Central memory CD4-positive, alpha-beta T cell (primary cell): ENCODE measurements around the gene CLSTN2.

Experiments used
- DNase-seq: peaks from one replicate; pipeline ENCODE4 v3.0.0; 2022

CLSTN2 gene

DNA sequence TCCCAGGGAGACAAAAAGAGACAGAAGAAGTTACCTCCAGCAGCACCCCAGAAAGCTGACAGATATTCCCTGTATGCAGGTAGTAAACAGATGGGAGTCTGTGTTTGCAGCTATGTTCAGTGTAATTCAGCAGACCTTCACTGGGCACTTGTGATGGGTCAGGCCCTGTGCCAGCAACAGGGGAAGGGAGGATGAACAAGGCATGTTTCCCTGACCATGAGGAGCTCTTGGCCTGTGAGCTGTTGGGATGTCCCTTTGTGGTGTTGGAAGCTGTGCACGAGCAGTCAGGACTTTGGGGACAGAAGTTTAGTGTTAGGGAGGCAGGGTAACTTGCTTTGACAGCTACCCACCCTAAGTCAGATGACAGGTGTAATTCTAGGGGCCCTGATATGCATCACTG is 636.9 kb downstream of the CLSTN2 start:
- no peak for DNase-seq

DNA sequence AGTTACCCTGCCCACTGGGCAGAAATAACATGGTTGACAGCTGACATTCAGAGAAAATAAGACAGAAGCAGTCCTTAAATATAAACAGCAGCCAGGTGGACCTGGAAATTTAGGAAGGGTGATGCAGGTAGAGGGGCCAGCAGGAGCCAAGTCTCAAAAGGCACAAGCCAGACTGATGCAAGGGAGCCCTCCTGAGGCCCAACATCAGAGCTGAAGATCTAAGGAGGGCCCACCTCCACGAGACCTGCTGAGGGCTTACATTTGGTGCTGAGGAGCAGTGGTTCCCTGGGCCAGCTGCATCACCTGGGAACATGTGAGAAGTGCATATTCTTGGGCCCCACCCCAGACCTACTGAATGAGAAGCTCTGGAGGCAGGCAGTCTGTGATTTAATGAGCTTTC is 637.3 kb downstream of the CLSTN2 start:
- DNase-seq, result no peak

DNA sequence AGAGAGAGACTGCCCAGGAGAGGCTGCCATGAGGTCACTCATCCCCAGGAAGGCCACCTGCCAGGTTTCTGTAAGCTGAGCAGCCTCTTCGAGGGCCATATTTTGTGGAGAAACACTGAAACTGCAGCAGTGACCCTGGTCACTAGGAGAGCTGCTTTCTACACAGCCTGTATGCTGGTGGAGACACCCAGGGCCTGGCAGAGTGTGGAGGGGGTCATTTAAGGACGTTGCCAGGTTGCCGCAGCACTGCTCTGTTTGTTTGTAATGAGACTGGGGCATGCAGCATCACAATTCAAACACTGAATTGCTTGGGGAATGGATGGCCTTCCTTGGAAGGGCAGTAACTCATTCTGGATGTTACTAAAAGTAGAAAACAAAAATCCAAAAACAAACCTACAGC is 638.0 kb downstream of the CLSTN2 start:
- no peak for DNase-seq

DNA sequence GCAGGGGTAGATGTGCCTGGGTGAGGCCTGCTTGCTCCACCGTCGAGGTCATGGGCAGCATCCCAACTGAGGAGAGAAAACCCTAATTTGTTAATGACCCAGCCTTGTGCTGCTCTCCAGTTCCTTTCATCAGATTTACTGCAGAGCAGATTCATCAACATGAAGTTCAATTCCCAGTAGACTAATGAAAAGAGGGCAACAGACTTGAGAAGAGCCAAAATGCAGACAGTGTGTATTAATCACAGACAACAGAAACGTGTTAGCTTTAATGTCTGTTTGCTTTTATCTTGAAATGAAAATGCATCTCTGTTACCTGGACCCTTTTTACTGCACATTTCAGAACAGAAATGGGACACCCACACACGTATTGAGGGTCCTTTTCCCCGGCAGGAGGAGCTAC is 639.4 kb downstream of the CLSTN2 start:
- DNase-seq, result no peak

DNA sequence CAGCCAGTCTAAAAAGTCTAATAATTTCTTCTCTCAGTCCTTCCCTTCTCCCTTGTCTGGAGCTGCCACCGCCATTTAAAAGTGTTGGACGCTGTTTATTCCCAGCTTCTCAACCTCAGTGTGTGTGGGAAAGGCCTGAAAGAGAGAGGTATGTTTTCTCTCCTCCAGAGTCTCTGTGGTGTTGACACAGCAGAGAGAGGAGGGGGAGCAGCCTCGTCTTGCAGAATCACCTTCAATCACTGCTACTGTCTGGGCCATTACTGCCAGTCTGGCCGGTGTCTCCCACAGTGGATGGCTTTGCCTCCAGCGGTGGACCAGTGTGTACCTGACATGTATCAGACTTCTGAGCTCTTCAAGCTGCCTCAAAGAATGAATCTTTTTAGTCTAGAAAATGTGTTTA is 641.5 kb downstream of the CLSTN2 start:
- DNase-seq, result no peak

GRCh38 chr3:140577911-140578310 is 642.9 kb downstream of the CLSTN2 start:
- DNase-seq, result no peak

GRCh38 chr3:140579260-140579659 is 644.3 kb downstream of the CLSTN2 start:
- DNase-seq, result no peak

GRCh38 chr3:140580746-140581145 is 645.8 kb downstream of the CLSTN2 start:
- no peak for DNase-seq

GRCh38 chr3:140584549-140584948 is 649.6 kb downstream of the CLSTN2 start:
- no peak for DNase-seq

- DNase-seq, result no peak
These were observed 650.8 kb downstream of the CLSTN2 start for GRCh38 chr3:140585828-140586227.

DNA sequence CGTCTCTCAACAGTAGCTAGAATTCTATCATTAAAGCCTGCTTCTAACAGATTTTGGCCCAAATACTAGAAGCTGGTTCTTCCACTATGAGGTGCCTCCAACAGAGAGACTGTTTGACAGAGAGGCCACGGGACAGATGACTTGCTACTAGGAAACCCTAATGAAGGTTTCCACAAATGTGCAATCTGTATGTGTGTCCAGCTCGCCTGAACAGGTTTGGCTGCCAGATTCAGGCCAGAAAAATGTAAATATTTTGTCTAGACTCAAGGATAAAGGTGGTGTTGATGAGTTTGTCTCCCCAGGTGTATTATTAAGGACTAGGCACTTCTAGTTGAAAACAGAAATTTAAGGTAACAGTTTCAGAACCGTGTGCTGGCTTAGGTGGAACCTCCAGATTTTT is 651.3 kb downstream of the CLSTN2 start:
- DNase-seq, result no peak

- no peak for DNase-seq
These were observed 653.6 kb downstream of the CLSTN2 start for GRCh38 chr3:140588558-140588957.

DNA sequence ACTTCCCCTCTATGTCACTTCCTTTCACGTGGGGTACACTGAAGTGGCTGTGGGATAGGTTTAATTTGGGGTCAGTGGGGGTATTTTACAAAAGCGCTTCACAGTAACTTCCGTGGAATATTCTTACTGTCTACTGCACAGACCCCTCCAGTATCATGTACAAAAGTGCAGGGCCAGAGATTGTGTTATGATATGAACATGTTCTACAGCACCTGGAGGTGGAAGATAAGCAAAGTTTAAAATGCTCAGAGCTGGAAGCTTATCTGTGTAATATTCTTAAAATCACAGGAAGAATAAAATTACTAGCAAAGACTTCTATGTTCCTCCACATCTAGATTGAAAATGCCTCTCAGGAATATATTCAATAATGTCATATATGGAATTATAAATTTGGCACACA is 658.8 kb downstream of the CLSTN2 start:
- DNase-seq, result no peak

DNA sequence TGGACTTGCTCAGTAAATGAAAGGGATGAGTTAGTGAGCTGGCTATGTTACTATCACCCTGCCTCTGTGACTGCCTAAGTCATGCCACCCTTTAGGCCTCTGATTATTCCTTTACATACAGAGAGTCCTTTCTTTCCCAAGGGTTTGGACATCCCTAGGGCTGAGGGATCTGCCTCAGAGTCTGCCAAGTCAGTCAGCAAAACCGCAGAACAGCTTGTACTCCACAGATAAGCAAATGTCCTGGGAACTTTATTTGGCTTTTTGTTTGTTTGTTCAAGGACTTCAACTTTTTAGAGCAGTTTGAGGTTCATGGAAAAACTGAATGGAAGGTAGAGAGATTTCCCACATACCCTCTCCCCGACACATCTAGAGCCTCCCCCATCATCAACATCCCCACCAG is 660.3 kb downstream of the CLSTN2 start:
- DNase-seq, result no peak

- no peak for DNase-seq
These were observed 662.4 kb downstream of the CLSTN2 start for GRCh38 chr3:140597364-140597763.

GRCh38 chr3:140597792-140598191 is 662.8 kb downstream of the CLSTN2 start:
- no peak for DNase-seq

DNA sequence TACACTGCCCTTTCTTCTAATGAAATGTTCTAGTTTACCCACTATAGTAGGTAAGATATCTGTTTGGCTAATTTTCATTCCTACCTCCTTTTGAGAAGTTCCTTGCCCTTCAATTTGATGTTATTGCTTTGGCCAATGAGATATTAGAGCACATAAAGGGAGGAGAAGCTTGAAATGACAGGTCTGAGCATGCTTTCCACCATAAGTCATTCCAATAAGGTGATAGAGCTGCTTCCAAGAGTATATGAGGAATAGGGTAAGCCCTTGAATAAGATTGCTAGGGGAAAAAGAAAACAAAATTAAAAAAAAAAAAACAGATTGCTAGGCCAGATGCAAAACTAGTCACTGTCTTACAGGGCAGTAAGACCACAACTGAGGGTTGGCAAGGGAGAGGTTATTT is 664.0 kb downstream of the CLSTN2 start:
- DNase-seq, result no peak

DNA sequence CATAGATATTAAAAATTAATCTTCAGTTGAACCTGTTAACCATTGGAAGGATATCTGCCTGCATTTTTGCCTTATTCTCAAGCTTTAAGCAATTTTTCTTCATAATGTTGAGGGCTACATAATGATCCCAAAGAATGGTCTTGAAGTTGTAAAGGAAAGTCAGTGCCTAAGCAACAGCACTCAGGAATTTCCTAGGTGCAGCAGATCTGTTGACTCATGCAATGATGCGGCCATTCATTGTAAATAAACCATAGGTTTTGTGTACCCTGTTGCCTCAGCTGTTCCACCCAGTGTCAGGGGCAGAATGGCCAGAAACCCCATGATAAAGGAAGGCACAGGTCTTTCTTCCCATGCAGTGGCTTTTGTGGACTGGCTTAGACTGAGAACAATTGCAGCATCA is 664.5 kb downstream of the CLSTN2 start:
- DNase-seq, result no peak

- DNase-seq, result no peak
These were observed 666.9 kb downstream of the CLSTN2 start for GRCh38 chr3:140601881-140602280.

GRCh38 chr3:140602781-140603180 is 667.8 kb downstream of the CLSTN2 start:
- no peak for DNase-seq

DNA sequence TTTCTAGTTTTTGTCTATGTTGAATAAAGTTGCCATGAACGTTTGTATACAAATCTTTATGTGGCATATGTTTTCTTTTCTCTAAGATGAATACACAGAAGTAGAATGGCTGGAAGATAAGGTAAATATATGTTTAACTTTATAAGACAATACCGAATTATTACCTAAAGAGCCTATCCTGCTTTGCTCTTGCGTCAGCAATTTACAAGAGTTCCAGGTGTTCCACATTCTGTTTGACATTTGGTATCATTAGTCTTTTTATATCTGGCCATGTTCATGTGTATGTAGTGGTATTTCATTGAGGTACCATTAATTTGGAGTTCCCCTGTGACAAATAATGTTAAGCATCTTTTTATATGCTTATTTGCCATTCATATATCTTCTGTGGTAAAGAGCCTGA is 668.8 kb downstream of the CLSTN2 start:
- DNase-seq, result no peak

GRCh38 chr3:140610544-140610943 is 675.6 kb downstream of the CLSTN2 start:
- DNase-seq, result no peak

DNA sequence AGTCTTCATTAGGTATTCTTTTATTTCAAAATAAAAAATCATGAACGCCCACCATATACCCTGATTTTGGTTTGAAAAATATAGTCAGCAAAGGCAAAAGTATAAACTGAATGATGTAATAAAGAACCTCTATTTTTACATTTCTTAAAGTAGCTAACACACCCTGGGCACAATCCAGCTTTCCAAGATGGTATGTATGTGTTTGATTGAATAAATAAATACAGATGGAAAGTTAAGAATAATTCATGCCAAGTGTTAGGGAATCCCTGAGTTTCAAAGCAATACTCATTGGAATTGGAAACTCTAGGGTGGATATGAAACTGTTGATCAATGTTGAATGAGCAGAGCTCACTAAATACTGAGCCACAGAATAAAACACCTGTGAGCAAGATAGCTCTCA is 679.0 kb downstream of the CLSTN2 start:
- DNase-seq, result no peak

GRCh38 chr3:140617135-140617534 is 682.1 kb downstream of the CLSTN2 start:
- DNase-seq, result no peak

DNA sequence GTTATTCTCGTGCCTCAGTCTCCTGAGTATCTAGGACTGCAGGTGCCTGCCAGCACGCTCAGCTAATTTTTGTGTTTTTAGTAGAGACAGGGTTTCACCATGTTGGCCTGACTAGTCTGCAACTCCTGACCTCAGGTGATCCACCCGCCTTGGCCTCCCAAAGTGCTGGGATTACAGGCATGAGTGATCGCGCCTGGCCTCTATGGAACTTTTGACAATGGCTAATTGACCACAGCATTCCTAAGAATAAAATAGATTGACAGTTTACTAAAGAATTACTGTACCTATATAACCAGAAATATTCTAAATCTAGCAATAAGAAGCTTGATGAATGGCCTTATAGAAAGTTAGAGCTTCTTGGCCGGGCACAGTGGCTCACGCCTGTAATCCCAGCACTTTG is 691.9 kb downstream of the CLSTN2 start:
- no peak for DNase-seq
